ENCODE measurements around the gene GRPEL2. TPM values are rescaled to one million over a fixed set of nuclear protein-coding genes. Genes with fewer than 3 reads are reported as not detected.

The GRPEL2 gene
- total and polyA plus RNA-seq, 4 donors: 6.6 to 20.2 (median 16.0) TPM

Other genes with a start within 250 kb of the GRPEL2 start
- 10 to 100 TPM; 46.8 to 54.2 TPM for gene ABLIM3, start 204.0 kb upstream of the GRPEL2 start, total RNA-seq
- 10 to 100 TPM in 1 of 2 donors, 1 to 10 TPM in 1; 8.0 to 20.5 TPM for gene ABLIM3, start 204.0 kb upstream of the GRPEL2 start, polyA plus RNA-seq
- gene AFAP1L1, start 73.6 kb upstream of the GRPEL2 start, total RNA-seq: 10 to 100 TPM; 22.8 to 40.6 TPM
- 10 to 100 TPM in 1 of 2 donors, 1 to 10 TPM in 1; 9.8 to 13.3 TPM for gene AFAP1L1, start 73.6 kb upstream of the GRPEL2 start, polyA plus RNA-seq
- gene PCYOX1L, start 12.5 kb downstream of the GRPEL2 start, total RNA-seq: 1 to 10 TPM; 7.9 to 9.3 TPM
- gene PCYOX1L, start 12.5 kb downstream of the GRPEL2 start, polyA plus RNA-seq: 1 to 10 TPM; 4.8 to 6.8 TPM
- 1 to 10 TPM in 1 of 2 donors, under 1 TPM in 1; 0.34 to 1.3 TPM for gene IL17B, start 33.8 kb downstream of the GRPEL2 start, total RNA-seq
- under 1 TPM; 0.26 to 0.44 TPM for gene IL17B, start 33.8 kb downstream of the GRPEL2 start, polyA plus RNA-seq
- 100 to 1,000 TPM; 277 to 299 TPM for gene CSNK1A1, start 205.9 kb downstream of the GRPEL2 start, total RNA-seq
- gene CSNK1A1, start 205.9 kb downstream of the GRPEL2 start, polyA plus RNA-seq: 100 to 1,000 TPM in 1 of 2 donors, 10 to 100 TPM in 1; 48.6 to 108 TPM
- 1 to 10 TPM; 4.5 to 9.1 TPM for gene ARHGEF37, start 236.0 kb downstream of the GRPEL2 start, total RNA-seq
- gene ARHGEF37, start 236.0 kb downstream of the GRPEL2 start, polyA plus RNA-seq: 1 to 10 TPM; 2.2 to 2.8 TPM

All from lung (tissue), 4 donors.